Stimulated activated CD4-positive, alpha-beta T cell treated with anti-CD3 and anti-CD28 coated beads, Interleukin-1b, Interleukin-23, amount 100 ng/mL, for 24 hours (primary cell): ENCODE results near the gene RNF144A.
A peak's percentile ranks its signal among the peaks of the same experiment; 100 is the strongest.

ENCODE experiments used
- DNase-seq, 4 experiments: peaks; one replicate each; pipeline ENCODE4 v3.0.0-alpha.2; 2020; ENCODE audit warnings: low read depth in 4 of 4, low spot score in 1 of 4

The RNF144A gene

GRCh38 chr2:6906165-6906741 lies 11.0 kb upstream of the RNF144A start:
- DNase-seq: no peak

GRCh38 chr2:6908291-6908690 lies 8.9 kb upstream of the RNF144A start:
- DNase-seq: no peak

GRCh38 chr2:6909431-6910385 lies 7.5 kb upstream of the RNF144A start:
- no peak for DNase-seq

GRCh38 chr2:6911721-6912120 lies 5.5 kb upstream of the RNF144A start:
- no peak for DNase-seq

GRCh38 chr2:6913415-6914157 lies 3.6 kb upstream of the RNF144A start:
- DNase-seq: peak in 1 of 4 experiments; percentile 40

GRCh38 chr2:6914828-6915227 lies 2.4 kb upstream of the RNF144A start:
- DNase-seq: no peak

GRCh38 chr2:6915399-6915798 lies 1.8 kb upstream of the RNF144A start:
- no peak for DNase-seq

GRCh38 chr2:6916224-6916623 lies 988 bp upstream of the RNF144A start:
- DNase-seq: no peak

GRCh38 chr2:6916736-6917070 lies 509 bp upstream of the RNF144A start:
- DNase-seq: no peak

GRCh38 chr2:6917761-6918421 lies 679 bp downstream of the RNF144A start:
- DNase-seq: no peak

GRCh38 chr2:6919901-6920742 lies 2.9 kb downstream of the RNF144A start:
- DNase-seq: no peak

- DNase-seq: no peak
These were observed 3.5 kb downstream of the RNF144A start for GRCh38 chr2:6920743-6921064.

- no peak for DNase-seq
These were observed 4.2 kb downstream of the RNF144A start for GRCh38 chr2:6921321-6921922.

- no peak for DNase-seq
These were observed 5.0 kb downstream of the RNF144A start for GRCh38 chr2:6922201-6922656.

GRCh38 chr2:6923319-6923718 lies 6.1 kb downstream of the RNF144A start:
- no peak for DNase-seq

- DNase-seq: no peak
These were observed 7.1 kb downstream of the RNF144A start for GRCh38 chr2:6924101-6924923.

GRCh38 chr2:6924924-6925409 lies 7.8 kb downstream of the RNF144A start:
- no peak for DNase-seq

GRCh38 chr2:6926071-6926732 lies 9.0 kb downstream of the RNF144A start:
- DNase-seq: no peak

- no peak for DNase-seq
These were observed 10.0 kb downstream of the RNF144A start for GRCh38 chr2:6927186-6927585.
